H1 (cell line): ENCODE results near the gene ARHGEF39. TPM values are rescaled to one million over a fixed set of nuclear protein-coding genes. Genes with fewer than 3 reads are reported as not detected.

ENCODE experiments used
- CTCF ChIA-PET: fragments of 300-600 bp; sonication (Branson Sonifier 250); formaldehyde crosslinking; loops from one replicate; lab custom pipeline; 2021; ENCODE audit not compliant: partially characterized antibody; lab: Charles Lee
- POLR2A ChIA-PET: fragments of 300-600 bp; sonication (Branson Sonifier 250); formaldehyde crosslinking; loops from one replicate; lab custom pipeline; 2021; ENCODE audit warnings: inconsistent platforms; ENCODE audit not compliant: partially characterized antibody; lab: Charles Lee
- DNase-seq, 2 experiments: peaks; one replicate each; pipeline versions ENCODE4 v3.0.0 to v3.0.0-alpha.2; 2010 to 2022; ENCODE audit warnings: low spot score in 2 of 2, low read depth in 1 of 2, mixed read lengths in 1 of 2
- FAIRE-seq: peaks from 2 replicates; lab custom pipeline; 2011; peaks lifted over from hg19 to GRCh38; lab: Jason Lieb, UNC
- H2AFZ ChIP-seq: 2 replicates; pipeline ENCODE4 v1.8.1; 2012; ENCODE audit warnings: low read length, inconsistent platforms
- H2AK5ac ChIP-seq: 2 replicates; pipeline ENCODE4 v1.6.1; 2013; ENCODE audit warnings: low read depth, low read length
- H2BK120ac ChIP-seq: replicated peaks from 2 replicates; pipeline ENCODE3; 2013; ENCODE audit warnings: low read depth, low read length, inconsistent platforms
- H2BK12ac ChIP-seq: 2 replicates; pipeline ENCODE4 v1.6.1; 2013; ENCODE audit warnings: low read depth, low read length
- H2BK15ac ChIP-seq: 2 replicates; pipeline ENCODE4 v1.6.1; 2013; ENCODE audit warnings: low read length
- H2BK20ac ChIP-seq: 2 replicates; pipeline ENCODE4 v1.6.1; 2013; ENCODE audit warnings: low read length
- H2BK5ac ChIP-seq: 2 replicates; pipeline ENCODE4 v1.6.1; 2013; ENCODE audit warnings: low read depth, low read length
- H3K14ac ChIP-seq: 2 replicates; pipeline ENCODE4 v1.6.1; 2013; ENCODE audit warnings: inconsistent platforms; ENCODE audit not compliant: insufficient read length
- H3K18ac ChIP-seq: 2 replicates; pipeline ENCODE4 v1.6.1; 2013; ENCODE audit warnings: low read length; ENCODE audit errors: extremely low read depth
- H3K23ac ChIP-seq: 2 replicates; pipeline ENCODE4 v1.6.1; 2013; ENCODE audit warnings: inconsistent platforms; ENCODE audit not compliant: insufficient read length
- H3K23me2 ChIP-seq: 2 replicates; pipeline ENCODE4 v1.6.1; 2013; ENCODE audit warnings: low read depth, low read length
- H3K27ac ChIP-seq: 2 replicates; pipeline ENCODE4 v1.6.1; 2011; ENCODE audit warnings: low read depth, low read length, inconsistent platforms
- H3K27me3 ChIP-seq, 4 experiments: replicated peaks in 1 of 4; 1 replicate in 1 of 4; 2 replicates in 3 of 4; pipeline versions ENCODE4 v1.6.1 to v1.8.1; 2011 to 2013; ENCODE audit warnings: low read length in 3 of 4, mild to moderate bottlenecking in 3 of 4, inconsistent platforms in 2 of 4, mixed read lengths in 2 of 4, moderate library complexity in 1 of 4; ENCODE audit not compliant: control insufficient read depth in 3 of 4, insufficient read depth in 3 of 4; ENCODE audit errors: extremely low read depth in 1 of 4
- H3K36me3 ChIP-seq, 4 experiments: 2 replicates each; pipeline versions ENCODE4 v1.6.1 to v1.8.1; 2011 to 2013; ENCODE audit warnings: mild to moderate bottlenecking in 4 of 4, low read length in 3 of 4, moderate library complexity in 2 of 4, control low read depth in 1 of 4, inconsistent platforms in 1 of 4; ENCODE audit not compliant: insufficient read depth in 4 of 4, control insufficient read depth in 2 of 4
- H3K4ac ChIP-seq: replicated peaks from 2 replicates; pipeline ENCODE3; 2013; ENCODE audit warnings: low read length, low read depth, mixed read lengths, inconsistent platforms; ENCODE audit not compliant: insufficient read length
- H3K4me1 ChIP-seq, 4 experiments: replicated peaks in 1 of 4; 1 replicate in 1 of 4; 2 replicates in 3 of 4; pipeline versions ENCODE4 v1.6.1 to v1.8.1; 2011 to 2013; ENCODE audit warnings: low read length in 3 of 4, inconsistent platforms in 2 of 4, mixed read lengths in 1 of 4; ENCODE audit not compliant: insufficient read depth in 4 of 4, control insufficient read depth in 3 of 4
- H3K4me2 ChIP-seq, 2 experiments: 2 replicates each; pipeline versions ENCODE4 v1.6.1 to v1.8.1; 2011 to 2013; ENCODE audit warnings: low read depth in 2 of 2, low read length in 2 of 2, control low read depth in 1 of 2, inconsistent platforms in 1 of 2, mild to moderate bottlenecking in 1 of 2; ENCODE audit not compliant: insufficient read depth in 1 of 2
- H3K4me3 ChIP-seq, 4 experiments: fragments of 200-600, 300-600 bp in 1 of 4; sonication (generic), shearing (Covaris generic), sonication (Bioruptor Twin) in 1 of 4; 2 replicates each; pipeline versions ENCODE4 v1.5.1 to v1.8.1; 2011 to 2016; ENCODE audit warnings: low read length in 4 of 4, low read depth in 3 of 4, control low read depth in 2 of 4, inconsistent platforms in 2 of 4, mild to moderate bottlenecking in 2 of 4, mixed read lengths in 1 of 4, moderate library complexity in 1 of 4; ENCODE audit not compliant: insufficient read depth in 2 of 4; ENCODE audit errors: extremely low read depth in 1 of 4
- H3K56ac ChIP-seq: replicated peaks from 2 replicates; pipeline ENCODE3; 2013; ENCODE audit warnings: low read depth, mild to moderate bottlenecking, mixed read lengths, low read length, inconsistent platforms; ENCODE audit not compliant: insufficient read length
- H3K79me1 ChIP-seq: 2 replicates; pipeline ENCODE4 v1.6.1; 2013; ENCODE audit warnings: low read depth, low read length, control low read depth
- H3K79me2 ChIP-seq, 2 experiments: 2 replicates each; pipeline versions ENCODE4 v1.6.1 to v1.8.1; 2012 to 2013; ENCODE audit warnings: low read length in 2 of 2, mild to moderate bottlenecking in 2 of 2, inconsistent platforms in 1 of 2; ENCODE audit not compliant: insufficient read depth in 2 of 2, control insufficient read depth in 1 of 2
- H3K9ac ChIP-seq, 4 experiments: replicated peaks in 1 of 4; 1 replicate in 1 of 4; 2 replicates in 3 of 4; pipeline versions ENCODE4 v1.6.1 to v1.8.1; 2011 to 2013; ENCODE audit warnings: low read depth in 3 of 4, low read length in 3 of 4, control low read depth in 2 of 4, mild to moderate bottlenecking in 2 of 4, moderate library complexity in 2 of 4, inconsistent platforms in 1 of 4; ENCODE audit errors: extremely low read depth in 1 of 4
- H3K9me3 ChIP-seq, 2 experiments: 2 replicates each; pipeline versions ENCODE4 v1.6.1 to v1.8.1; 2012 to 2013; ENCODE audit warnings: mild to moderate bottlenecking in 2 of 2, moderate library complexity in 2 of 2, control low read depth in 1 of 2, inconsistent platforms in 1 of 2, low read depth in 1 of 2, low read length in 1 of 2, mixed read lengths in 1 of 2; ENCODE audit not compliant: insufficient read depth in 2 of 2
- H4K20me1 ChIP-seq, 2 experiments: replicated peaks in 1 of 2; 2 replicates each; pipeline versions ENCODE3 to v1.8.1; 2011 to 2013; ENCODE audit warnings: inconsistent platforms in 2 of 2, low read length in 2 of 2, mild to moderate bottlenecking in 1 of 2; ENCODE audit not compliant: insufficient read depth in 2 of 2, control insufficient read depth in 1 of 2
- H4K5ac ChIP-seq: 2 replicates; pipeline ENCODE4 v1.6.1; 2013; ENCODE audit warnings: low read length, low read depth, mixed read lengths, inconsistent platforms; ENCODE audit not compliant: insufficient read length
- H4K8ac ChIP-seq: 2 replicates; pipeline ENCODE4 v1.8.0; 2013; ENCODE audit warnings: mild to moderate bottlenecking, moderate library complexity, low read length, inconsistent platforms; ENCODE audit not compliant: insufficient read depth; ENCODE audit errors: extremely low read depth
- H4K91ac ChIP-seq: replicated peaks from 2 replicates; pipeline ENCODE3; 2013; ENCODE audit warnings: low read length, mixed read lengths, inconsistent platforms; ENCODE audit not compliant: insufficient read length
- POLR2A ChIP-seq, 2 experiments: IDR thresholded peaks; 1 replicate in 1 of 2; 2 replicates in 1 of 2; pipeline ENCODE4 v1.6.1; 2011; ENCODE audit warnings: low read depth in 2 of 2, low read length in 2 of 2, mild to moderate bottlenecking in 2 of 2; ENCODE audit errors: control extremely low read depth in 1 of 2
- SIN3A ChIP-seq, 2 experiments: IDR thresholded peaks in 1 of 2; conservative IDR thresholded peaks in 1 of 2; 2 replicates each; pipeline ENCODE4 v1.6.1; 2011 to 2012; ENCODE audit warnings: low read length in 2 of 2, improper control_type of control experiment in 1 of 2, low read depth in 1 of 2, mild to moderate bottlenecking in 1 of 2
- SIX5 ChIP-seq: IDR thresholded peaks from 2 replicates; pipeline ENCODE4 v1.6.1; 2011; ENCODE audit warnings: mild to moderate bottlenecking, low read depth, low read length
- WGBS, 2 experiments: shearing (Covaris generic) in 1 of 2; methylation state at CpG; one replicate each; pipeline versions ENCODE4 v1.1.6 to v1.1.7; 2013 to 2015; ENCODE audit warnings: low lambda C conversion rate in 2 of 2, mixed read lengths in 2 of 2, inconsistent platforms in 1 of 2, low coverage in 1 of 2, missing lambda C conversion rate in 1 of 2; ENCODE audit not compliant: insufficient replicate concordance in 2 of 2, insufficient coverage in 1 of 2, insufficient read length in 1 of 2; ENCODE audit errors: extremely low coverage in 1 of 2, missing lambda C conversion rate in 1 of 2; 5-methylcytosine and 5-hydroxymethylcytosine counted together
- polyA plus RNA-seq, 7 experiments: library from polyadenylated mRNA; depleted of rRNA in 3 of 7; stranded (reverse) in 5 of 7; unstranded in 2 of 7; fragments of >200 nt in 5 of 7; fragments of 200-250 nt in 2 of 7; gene quantifications; 1 replicate in 5 of 7; 2 replicates in 1 of 7; 4 replicates in 1 of 7; pipeline versions ENCODE4 v1.2.1 to v1.2.3, GENCODE V29; 2011 to 2013; ENCODE audit warnings: missing spikeins in 2 of 7, mixed read lengths in 2 of 7
- total RNA-seq: library from RNA; stranded (reverse); fragmentation: NEBNext Ultra II Directional; extraction: Animal tissue kit (Norgen Biotek cat#: 25700); gene quantifications from 2 replicates; pipeline ENCODE4 v1.2.1, GENCODE V29; 2021

ARHGEF39 gene
- total and polyA plus RNA-seq, 2 of the 8 experiments (the other 6 are each of a cell fraction or from before 2014, with no cell fraction given) = 18.6 to 18.7 TPM

DNA sequence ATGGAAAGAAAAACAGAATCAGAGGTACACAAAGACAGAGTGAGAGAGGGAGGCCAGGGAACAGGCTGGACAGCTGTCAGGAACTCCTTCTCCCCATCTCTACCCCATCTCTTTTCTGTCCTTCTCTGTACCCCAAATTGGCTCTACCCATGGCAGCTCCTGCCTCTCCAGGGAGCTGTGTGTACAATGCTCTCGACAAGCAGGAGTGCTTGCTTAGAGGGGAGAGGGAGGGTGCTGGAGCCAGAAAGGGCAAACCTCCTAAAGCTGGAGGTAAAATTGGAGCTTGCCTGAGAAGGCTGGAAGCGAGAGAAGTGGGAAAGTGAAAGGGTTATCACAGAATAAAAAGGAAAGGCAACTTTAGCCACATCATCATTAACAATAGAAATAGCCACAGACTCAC lies 18.3 kb upstream of the ARHGEF39 start:
- Histone ChIP-seq H2BK12ac (no peak overlapping the region), H2BK5ac (no peak overlapping the region), H3K4me1 (peaks cover 2 to 11% (median 5%) of the 10 kb centered on the region in 4 experiments; a peak in 6 of 7 replicates), H4K5ac (no peak overlapping the region), H3K27ac (no peak overlapping the region), H2AK5ac (no peak overlapping the region), H3K79me2 (peaks cover 0 to 10% of the 10 kb centered on the region in 2 experiments; a peak in 2 of 4 replicates), H2BK120ac (no peak overlapping the region), H3K18ac (no peak overlapping the region), H4K20me1 (peaks cover 10 to 12% of the 10 kb centered on the region in 2 experiments), H3K79me1 (no peaks in the 10 kb centered on the region; the same call in 1 of the 2 replicates), H3K4me2 (no peak overlapping the region), H2BK15ac (no peak overlapping the region), H3K23ac (no peak overlapping the region), H4K91ac (no peak overlapping the region), H3K9ac (no peak overlapping the region), H3K9me3 (no peaks in the 10 kb centered on the region), H3K23me2 (no peaks in the 10 kb centered on the region), H3K4ac (no peak overlapping the region), H3K36me3 (peaks cover 14 to 46% (median 33%) of the 10 kb centered on the region in 4 experiments), H3K14ac (no peak overlapping the region), H3K4me3 (no peak overlapping the region), H3K27me3 (no peaks in the 10 kb centered on the region), H3K56ac (no peak overlapping the region), H2AFZ (no peak overlapping the region), H2BK20ac (no peak overlapping the region), H4K8ac (no peak overlapping the region)
- CTCF ChIA-PET = interaction anchor here (1.0 to 3.5 kb wide), 10 partner anchors 8 to 69 kb away, joined by 3 to 14 read pairs (median 4); partner anchors contain the start of gene ARHGEF39
- FAIRE-seq (no peak), DNase-seq (no peak)
- TF ChIP-seq SIN3A (conservative IDR thresholded peaks at IDR 0.05 in 1 of 2, IDR thresholded peaks at IDR 0.05 in 1 of 2; ENCODE audit: low read depth in 1 of 2, low read length in 2 of 2) = no peak
- 0 out of 3 replicates have a peak, but pooled peaks of 1 of the 2 experiments have one; percentile 26 for TF ChIP-seq POLR2A (IDR thresholded peaks at IDR 0.05; ENCODE audit: control extremely low read depth in 1 of 2, low read depth in 2 of 2, low read length in 2 of 2)
- no peak for TF ChIP-seq SIX5
- 89% methylated on average over 2 of the region's 2 CpGs; no CpG with 5 or more reads in 1 of the 2 experiments for WGBS, 2 experiments
- POLR2A ChIA-PET = interaction anchor here (1.1 to 8.4 kb wide), 8 partner anchors 6 to 49 kb away, joined by 3 to 55 read pairs (median 6); partner anchors contain the start of genes ARHGEF39, CA9, CCDC107 and CREB3
